Stimulated activated CD8-positive, alpha-beta memory T cell treated with anti-CD3 and anti-CD28 coated beads, Interleukin-12 subunit alpha, Interleukin-12 subunit beta, amount 100 ng/mL, for 24 hours (primary cell): ENCODE data around the gene MAMLD1.

Experiments
- DNase-seq: peaks from one replicate; pipeline ENCODE4 v3.0.0-alpha.2; 2020; ENCODE audit errors: extremely low read depth

Gene MAMLD1

DNA sequence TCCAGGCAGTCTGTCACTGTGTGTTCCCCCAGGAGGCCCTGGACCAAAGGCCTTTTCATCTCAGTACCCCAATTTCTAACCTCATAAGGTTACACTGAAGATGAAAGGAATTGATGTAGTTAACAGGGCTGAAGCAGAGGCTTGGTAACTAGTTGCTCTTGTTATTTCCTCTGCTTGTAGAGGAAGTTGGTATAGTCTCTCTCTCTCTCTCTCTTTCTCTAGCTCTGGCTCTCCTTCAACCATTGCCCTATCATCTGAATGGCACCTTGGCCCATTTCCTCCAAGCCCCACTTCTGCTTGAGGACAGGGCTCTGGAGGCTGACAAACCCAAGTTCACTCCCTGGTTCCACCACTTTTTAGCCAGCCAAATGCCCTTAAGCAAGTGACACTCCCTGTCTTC is 96.1 kb downstream of the MAMLD1 start:
- no peak for DNase-seq

DNA sequence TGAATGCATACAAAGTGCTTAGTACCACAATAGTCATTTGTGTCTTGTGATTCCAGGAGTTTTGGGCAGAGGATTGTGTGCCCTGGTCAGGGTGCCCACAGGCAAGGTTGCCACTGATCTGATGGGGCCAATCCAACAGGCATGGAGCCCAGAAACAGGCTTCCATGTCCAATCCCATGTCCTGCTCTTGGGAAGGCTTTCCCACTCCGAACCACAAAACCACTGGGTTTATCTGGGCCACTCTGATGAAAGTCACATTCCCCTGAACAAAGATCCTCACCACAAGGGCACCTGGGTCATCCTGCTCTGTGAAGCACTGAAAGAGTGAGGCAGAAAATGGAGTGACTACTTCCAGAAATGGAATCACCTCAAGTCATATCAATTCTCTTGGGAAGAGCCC is 96.9 kb downstream of the MAMLD1 start:
- DNase-seq: no peak

DNA sequence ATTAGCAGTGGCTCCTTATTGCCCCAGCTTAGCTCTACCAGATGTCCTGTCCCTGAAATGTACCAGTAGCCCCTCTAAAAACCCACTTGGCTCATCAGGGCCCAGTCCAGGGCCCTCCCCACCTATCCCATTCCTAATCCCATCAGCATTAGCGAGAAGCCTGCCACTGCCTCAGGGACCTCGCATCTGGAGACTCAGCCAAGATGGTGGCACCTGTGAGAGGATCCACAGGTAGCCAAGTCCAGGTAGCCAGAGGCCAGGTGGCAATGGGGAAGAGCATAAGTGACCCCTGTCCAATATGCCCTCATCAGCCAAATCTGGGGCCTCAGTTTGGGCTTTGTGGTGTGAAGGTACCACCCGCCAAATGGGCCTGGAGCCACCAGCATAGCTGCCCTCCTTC is 97.7 kb downstream of the MAMLD1 start:
- DNase-seq: no peak

DNA sequence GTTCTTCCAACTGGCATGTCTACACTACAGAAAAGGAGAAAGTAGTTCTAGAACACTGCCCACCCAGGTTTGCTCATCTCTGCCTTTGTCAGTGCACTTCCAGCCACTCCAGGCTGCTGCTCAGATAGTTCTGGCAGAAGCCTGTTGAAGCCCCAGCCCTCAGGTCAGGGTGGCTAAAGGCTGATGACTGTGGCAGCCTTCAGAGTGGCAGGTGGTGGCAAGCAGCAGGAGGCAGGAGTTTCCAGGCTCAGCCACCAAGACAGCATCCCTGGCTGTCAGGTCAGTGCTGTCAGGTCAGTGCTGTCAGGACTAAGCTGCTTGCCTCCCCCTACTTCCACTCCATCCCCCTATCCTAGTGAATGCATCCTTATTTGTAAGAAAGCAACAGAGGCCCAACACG is 100.4 kb downstream of the MAMLD1 start:
- no peak for DNase-seq

DNA sequence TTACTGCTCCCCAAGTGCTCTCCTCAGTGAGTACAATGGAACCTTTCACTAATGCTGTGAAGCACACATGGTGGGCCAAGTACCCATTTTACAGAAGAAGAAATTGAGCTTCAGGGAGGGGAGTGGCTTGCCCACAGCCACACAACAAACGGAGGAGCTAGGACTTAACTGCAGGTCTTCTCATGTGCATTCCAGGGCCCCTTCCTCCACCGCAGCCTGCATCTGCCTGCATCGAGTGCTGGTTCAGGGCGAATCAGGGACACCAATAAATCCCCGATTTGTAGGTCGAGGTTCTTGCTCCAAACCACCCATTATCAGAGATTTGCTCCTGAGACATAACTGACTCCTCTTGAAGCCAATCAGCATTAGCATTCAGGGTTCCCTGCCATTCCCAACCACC is 100.9 kb downstream of the MAMLD1 start:
- DNase-seq: no peak

DNA sequence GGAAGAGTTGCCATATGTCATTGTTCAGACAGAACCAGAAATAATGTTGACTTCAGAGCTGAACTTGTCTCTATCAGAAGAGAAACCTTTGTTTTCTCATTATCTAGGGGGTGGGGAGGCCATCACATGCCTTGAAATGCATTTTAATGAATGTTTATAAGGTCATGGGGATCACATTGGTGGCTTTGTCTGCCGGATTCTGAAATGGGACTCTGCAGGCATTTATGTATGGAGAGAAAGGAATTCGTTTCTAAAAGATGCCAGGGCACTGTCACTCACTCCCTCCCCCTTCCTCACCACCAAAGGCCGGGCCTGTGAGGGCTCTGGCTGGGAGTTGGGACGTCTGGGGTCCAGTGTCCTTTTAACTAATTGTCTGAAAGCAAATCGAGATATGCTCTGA is 102.2 kb downstream of the MAMLD1 start:
- DNase-seq: no peak

DNA sequence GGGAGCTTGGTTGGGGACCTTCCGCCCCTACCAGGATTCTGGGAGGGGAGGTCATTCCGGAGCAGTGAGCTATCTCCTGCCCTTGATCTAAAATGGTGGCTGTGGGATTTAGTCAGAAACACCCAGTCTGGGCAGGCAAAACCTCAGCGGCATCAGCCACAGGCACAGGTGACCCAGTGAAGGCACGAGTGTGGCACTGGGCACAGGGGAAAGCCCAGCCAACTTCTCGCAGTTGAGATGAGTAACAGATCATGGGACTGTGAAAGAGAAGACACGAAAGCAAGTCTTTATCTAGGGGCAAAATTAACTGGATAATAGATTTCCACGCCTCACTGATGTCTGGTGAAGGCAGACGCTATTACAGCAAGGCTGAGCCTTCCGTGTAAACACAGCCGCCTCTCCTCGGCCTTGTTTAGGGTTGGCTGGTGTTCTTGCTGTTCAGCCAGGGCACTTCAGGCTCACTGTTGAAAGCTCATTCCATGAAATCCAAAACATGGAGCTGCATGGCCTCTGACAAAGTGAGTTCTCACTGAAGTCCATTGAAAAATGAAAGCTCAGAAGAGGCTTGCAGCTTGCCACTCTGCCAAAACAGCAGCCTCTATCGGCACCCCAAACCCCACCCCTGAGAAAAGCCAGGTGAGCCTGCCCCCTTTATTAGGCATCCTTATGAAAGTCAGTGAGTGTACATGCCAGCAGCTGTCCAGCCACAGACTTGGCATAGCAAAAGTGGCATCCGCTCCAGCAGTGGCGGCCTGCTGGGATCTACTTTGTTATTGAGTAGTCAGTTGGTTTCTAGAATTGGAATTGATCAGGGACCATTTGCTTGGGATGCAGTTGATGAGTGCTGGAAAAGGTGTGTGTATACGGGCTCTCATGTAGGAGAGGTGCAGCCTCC is 103.0 kb downstream of the MAMLD1 start:
- no peak for DNase-seq

DNA sequence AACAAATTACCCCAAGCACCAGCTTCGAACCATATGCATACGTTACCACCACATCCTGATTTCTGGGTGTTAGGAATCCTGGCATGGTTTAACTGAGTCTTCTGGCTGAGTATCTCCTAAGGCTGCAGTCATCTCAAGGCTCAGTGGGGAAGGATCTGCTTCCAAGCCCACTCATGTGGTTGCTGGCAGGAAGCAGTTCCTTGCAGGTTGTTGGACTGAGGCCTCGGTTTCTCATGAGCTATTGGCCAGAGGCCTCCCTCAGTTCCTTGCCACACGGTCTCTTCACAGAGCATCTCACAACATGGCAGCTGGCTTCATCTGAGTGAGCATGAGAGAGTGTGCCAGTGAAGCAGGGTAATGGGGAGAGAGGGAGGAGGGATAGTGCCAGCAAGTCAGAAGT is 109.2 kb downstream of the MAMLD1 start:
- DNase-seq: no peak

DNA sequence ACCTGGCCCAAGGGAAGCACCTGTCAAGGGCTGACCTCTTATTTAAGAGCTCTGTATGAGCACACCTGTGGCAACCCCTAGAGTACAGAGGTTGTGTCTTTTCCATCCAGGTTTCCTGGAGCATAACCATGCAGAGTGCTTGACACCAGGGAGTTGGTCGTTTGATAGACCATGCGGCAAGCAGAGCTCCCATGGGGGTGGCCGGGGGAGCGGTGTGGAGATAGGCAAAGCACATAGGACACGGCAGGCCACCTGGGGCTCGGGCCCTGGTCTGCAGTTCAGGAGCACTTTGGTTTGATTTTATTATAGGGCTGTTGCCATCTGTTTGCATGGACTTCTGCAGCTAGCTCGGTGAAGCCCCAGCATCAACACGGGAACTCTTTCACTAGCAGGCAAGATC is 110.3 kb downstream of the MAMLD1 start:
- DNase-seq: no peak

DNA sequence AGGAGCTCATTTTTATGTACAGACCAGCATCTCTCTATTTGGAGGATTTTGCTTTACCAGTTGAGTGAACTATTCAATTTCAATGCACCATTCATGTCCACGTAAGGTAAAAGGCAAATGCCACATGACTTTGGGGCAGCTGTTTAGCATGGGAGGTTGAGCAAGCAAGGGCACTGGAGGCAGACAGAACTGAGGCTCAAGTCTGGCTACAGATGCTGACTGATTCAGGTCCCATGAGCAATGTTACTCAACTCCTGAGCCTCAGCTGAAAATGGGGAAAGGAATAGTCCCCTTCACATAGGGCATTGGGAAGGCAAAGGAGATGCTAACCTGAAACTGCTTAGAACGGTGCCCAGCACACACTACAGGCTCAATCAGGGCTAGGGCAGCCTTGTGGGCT is 112.3 kb downstream of the MAMLD1 start:
- no peak for DNase-seq

DNA sequence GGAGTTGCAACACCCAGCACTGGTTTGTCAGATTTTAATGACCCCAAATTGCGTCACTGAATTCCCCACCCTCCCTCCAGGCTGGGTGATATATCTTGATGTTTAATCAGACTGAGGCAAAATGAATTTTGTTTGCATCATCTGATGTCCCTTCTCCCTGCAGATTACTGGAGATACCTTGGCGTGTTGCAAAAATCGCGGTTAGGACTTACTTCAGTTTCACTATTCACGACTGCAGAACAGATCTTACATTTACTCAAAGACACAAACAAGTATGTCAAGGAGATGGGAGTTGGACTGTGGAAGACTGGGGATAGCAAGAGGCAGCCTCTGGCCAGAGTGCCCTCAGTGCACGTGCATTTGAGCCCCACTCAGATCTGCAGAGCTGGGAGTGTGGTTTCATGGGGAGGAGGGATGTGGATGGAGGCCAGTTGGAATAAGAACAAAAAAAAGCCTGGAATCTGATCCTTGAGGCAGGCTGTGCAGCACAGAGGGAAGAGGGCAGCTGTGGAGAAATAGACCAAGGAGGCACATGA is 113.1 kb downstream of the MAMLD1 start:
- no peak for DNase-seq

DNA sequence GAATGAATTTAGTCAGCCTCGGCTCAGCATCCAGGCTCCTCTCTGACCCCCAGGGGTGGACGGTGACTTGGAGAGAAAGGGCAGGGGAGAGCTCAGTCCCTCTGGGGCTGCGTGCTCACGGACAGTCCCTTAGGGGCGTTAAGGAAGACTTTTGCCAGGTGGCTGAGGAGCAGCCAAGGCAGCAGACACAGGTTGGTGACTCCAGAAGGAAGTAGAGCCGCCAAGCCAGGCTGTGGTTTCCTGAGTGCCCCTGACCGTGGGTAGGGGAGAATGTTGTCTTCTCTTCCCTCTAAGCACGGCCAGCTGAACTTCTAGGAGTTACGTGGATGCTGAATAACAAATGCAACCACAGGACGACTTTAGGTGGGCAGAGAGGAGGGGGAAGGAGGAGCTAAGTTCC is 114.3 kb downstream of the MAMLD1 start:
- DNase-seq: no peak

DNA sequence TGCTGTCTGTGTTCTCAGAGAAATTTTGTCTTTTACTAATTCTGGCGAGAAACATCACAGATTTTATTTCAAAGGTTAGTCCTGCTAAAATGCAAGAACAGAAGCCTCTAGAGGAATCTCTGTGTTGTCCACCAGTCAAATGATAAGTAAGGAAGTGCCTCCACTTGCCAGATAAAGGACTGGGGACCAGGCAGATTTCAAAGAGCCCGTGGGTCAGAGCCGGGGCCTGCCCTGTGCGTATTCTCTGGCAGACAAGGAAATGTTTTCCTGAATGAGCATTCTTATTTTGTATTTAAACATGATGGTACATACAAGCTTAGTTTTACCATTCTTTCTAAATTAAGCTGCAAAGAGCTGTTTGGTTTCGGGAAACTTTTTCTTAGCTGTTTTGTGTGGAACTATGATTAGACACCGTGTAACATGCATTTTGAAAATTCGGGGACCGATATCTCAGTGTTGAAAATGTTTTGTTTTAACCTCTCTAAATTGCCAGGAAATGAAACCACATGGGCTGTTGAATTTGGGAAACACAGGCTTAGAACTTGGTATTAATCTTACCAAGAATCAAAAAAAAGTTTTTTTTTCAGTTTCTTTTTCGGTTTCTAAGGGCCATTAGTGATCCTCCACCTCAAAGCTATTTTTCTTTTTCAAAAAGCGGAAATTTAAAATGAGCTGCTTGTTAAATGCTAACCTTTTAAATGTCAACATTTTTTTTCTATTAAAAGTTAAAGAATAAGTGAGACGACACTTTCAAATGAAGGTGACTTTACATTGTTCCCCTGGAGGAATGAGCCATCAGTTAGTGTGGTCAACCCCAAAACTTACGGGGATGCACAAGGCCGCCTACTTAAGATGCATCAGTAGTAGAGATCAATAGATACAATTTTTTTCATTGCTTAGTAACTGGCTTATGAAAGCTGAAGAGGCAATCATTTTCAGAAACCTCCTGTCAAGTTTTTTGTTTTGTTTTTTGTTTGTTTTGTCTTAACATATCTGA is 115.7 kb downstream of the MAMLD1 start:
- no peak for DNase-seq

DNA sequence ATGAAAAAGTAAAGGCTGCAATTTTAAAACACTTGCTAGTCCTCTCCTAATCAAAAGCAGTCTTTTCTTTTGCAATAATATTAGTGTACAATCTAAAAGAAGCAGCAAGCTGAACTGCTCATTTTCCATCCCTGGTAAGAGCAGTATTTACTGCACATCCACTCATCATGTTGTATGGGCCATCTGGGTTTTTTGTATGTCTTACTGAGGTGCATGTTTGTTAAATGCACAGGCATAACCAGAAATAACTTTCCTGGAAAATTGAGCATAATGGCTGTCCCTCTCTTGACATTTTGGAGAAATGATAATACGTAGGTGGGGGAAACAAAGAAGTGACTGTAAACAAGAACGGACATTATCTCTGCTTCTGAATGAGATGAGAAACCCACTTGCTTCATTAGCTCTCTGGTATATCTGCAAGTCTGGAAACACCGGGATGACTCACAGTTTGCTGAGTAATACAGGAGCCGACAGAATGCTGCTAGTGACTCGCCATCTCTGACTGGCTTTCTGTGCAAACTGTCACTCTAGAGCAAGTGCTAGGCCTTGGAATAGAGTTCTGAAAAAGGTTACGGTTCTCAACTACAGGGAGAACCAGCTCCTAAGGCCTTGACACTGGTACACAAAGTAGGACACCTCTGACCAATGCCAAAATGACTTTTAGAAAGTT is 119.6 kb downstream of the MAMLD1 start:
- DNase-seq: peak; percentile 16

DNA sequence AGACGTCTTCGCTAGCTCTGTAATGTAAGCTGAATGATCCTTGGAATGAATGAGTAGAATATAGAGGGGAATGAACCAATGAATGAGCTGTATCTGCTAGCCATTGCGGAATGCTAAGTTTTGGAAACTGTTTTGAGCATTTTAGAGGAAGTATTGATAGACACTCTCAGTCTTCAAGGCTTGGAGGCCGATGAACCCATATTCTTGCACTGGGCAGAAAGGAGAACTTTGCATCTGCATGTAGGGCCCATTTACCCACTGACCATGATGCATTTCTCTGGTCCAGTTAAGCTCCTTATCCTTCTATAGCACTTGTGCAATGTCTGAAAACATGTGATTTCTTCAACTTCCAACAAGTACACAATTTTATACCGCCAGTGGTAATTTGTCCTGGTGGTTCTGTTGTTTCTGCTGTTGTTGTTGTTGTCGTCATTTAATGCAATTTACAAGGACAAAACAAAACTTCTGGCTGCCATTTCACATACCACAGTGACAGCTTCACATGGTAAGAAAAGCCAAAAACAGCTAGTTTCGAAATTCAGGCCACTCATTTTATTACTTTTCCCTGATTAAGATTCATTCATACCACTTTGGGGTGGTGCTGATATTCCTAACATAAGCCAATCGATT is 120.4 kb downstream of the MAMLD1 start:
- no peak for DNase-seq

DNA sequence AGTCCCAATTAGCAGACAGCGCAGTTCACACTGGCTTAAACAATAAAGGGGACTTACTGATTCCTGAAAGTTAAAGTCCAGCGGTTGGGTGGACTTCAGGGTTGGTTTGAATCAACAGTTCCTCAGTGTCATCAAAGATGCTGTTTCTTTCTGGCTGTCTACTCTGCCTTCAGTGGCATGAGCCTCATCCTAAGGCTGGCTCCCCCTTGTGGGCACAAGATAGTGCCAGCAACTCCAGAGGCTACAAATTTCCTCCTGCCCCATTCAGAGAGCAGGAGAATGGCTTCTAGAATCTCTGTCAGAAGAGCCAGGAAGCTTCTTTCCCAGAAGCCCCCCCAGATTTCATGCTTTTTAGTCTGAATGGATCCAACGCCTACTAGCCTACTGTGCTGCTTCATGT is 122.9 kb downstream of the MAMLD1 start:
- no peak for DNase-seq

DNA sequence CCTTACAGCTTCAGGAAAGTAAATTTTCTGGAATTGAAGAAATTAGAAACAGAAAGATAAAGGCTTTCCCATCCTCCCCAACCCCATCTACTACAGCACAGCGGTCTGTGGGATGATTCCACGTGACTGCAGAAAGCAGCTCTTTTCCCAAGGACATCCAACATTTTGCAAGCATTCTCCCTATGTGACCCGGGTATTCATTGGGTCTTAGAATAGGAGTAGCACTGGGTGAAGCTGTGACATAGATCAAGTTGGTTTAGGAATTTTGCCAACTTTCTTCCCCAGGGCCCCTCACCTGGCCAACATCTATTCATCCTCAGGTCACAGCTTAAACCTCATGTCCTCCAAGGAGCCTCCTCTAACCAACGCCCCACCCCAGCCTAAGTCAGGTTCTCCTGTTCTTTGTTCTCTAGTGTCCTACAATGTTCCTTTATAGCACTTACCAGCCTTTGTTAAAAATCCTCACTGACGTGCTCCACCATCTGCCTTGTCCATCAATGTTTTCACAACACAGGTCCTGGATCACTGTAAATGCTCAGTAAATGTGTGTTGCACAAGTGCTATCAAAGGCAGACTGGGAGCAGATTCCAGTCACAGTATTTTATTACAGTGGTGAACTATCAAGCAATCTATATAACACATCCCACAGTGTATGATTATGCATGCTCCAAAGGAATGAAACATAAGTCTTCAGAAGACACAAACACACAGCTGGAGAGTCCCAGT is 124.4 kb downstream of the MAMLD1 start:
- no peak for DNase-seq

DNA sequence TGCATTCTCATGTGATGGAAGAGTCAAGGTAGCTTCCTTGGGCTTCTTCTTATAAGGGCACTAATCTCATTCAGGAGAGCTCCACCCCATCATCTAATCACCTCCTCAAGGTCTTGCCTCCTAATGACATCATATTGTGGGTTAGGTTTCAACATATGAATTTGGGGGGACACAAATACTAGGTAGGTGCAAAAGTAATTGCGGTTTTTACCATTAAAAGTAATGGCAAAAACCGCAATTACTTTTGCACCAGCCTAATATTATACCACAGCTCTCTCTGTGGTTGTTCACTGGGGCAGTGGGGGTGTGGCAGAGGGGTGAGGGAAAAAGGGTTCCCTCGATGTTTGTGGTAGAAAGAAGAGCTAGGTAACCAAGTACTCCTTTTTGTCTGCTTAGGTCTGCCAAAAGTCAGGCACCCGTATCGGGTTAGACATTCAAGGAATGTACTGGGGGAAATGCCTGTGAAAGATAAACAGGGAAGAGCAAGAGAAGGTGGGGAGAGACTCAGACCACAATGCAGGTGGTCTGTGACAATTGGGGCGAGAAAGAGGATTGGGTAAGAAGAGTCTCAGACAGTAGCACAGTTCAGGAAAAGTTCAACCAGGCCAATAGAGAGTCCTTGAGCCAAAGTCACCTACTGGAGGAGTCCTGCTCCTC is 126.4 kb downstream of the MAMLD1 start:
- DNase-seq: no peak

DNA sequence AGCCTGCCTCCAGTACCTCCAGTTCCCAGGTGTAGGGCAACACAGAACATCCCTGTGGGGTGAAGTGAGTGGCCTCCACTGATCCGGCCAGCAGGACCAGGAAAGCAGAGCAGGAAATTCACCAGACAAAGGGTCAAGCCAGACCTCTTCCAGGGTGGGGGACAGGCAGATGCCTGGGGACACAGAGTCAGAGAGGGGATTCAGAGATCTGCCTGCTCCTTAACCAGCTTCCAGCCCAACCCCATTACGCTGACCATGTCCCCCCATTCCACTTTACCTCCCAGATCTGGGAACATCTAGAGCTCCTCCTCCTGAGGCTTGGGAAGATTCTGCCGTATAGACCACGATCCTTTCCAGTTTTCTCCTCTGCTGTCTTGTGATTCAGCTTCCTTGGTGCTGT is 132.4 kb downstream of the MAMLD1 start:
- no peak for DNase-seq

DNA sequence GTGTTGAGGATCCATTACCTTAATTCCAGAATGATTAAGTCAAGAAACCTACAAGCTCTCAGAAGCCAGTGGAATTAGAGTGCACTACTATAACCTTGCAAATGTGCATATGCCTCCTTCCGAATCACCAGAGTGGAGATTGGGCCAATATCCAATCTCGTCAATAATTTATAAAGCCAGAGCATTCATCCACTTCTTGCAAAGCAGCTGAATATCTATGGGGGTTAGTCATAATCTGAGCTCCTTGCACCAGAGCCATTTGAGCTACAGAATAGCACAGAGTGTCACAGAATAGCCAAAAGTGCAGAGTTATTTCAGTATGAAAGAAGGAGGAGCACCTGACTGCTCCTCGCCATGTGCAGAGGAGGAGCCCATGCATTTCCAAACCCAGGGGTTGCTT is 136.1 kb downstream of the MAMLD1 start:
- DNase-seq: no peak
